ENCODE results near the gene SRGAP2C. TPM values are rescaled to one million over a fixed set of nuclear protein-coding genes. Genes with fewer than 3 reads are reported as not detected.
"Not testable (repeated sequence)": the region's sequence is repeated elsewhere in the genome, so short reads cannot be mapped to it uniquely, and the experiment has no call there.

Gene SRGAP2C
- total and polyA plus RNA-seq, 2 donors (not counting 3 experiments of a cell fraction or from before 2014, with no cell fraction given): 5.6 to 56.4 TPM

GRCh38 chr1:121214544-121215156 is 29.9 kb downstream of the SRGAP2C start:
- CTCF ChIA-PET; H3K9ac ChIP-seq (replicated peaks; ENCODE audit: extremely low read depth, insufficient read depth, low read length); BruUV-seq (replicated peaks); H3K27ac ChIP-seq (ENCODE audit: insufficient read depth, low read depth, low read length); H4K20me1 ChIP-seq (replicated peaks; ENCODE audit: control insufficient read depth, extremely low read depth, insufficient read depth, low read length); H2AFZ ChIP-seq (ENCODE audit: low read depth, low read length); H3K9me3 ChIP-seq (replicated peaks; ENCODE audit: control insufficient read depth, insufficient read depth, low read length); POLR2A ChIA-PET; dilution Hi-C loops (cut with MboI; ENCODE audit: extremely low pct_ligation_motif_present, low sequenced_read_pairs); DNase-seq (ENCODE audit: low read depth, low spot score); H3K27me3 ChIP-seq (ENCODE audit: control insufficient read depth in 2 of 2, insufficient read depth in 2 of 2, low read length in 2 of 2); H3K4me1 ChIP-seq (ENCODE audit: control insufficient read depth, extremely low read depth, insufficient read depth, low read length); FAIRE-seq; H3K36me3 ChIP-seq (ENCODE audit: control insufficient read depth in 2 of 2, extremely low read depth in 1 of 2, insufficient read depth in 2 of 2, low read length in 2 of 2); H3K4me3 ChIP-seq (replicated peaks in 1 of 3; ENCODE audit: insufficient read depth in 1 of 3, low read depth in 1 of 3, low read length in 3 of 3); H3K9me1 ChIP-seq (replicated peaks; ENCODE audit: control insufficient read depth, extremely low read depth, insufficient read depth, low read length); intact Hi-C loops (cut with micrococcal nuclease); H3K79me2 ChIP-seq (ENCODE audit: control insufficient read depth, insufficient read depth, low read length); H3K4me2 ChIP-seq (ENCODE audit: insufficient read depth, low read length): not testable (repeated sequence)

- BruUV-seq (replicated peaks); CTCF ChIA-PET; H3K4me3 ChIP-seq (replicated peaks in 1 of 3; ENCODE audit: insufficient read depth in 1 of 3, low read depth in 1 of 3, low read length in 3 of 3); H2AFZ ChIP-seq (ENCODE audit: low read depth, low read length); H3K9ac ChIP-seq (replicated peaks; ENCODE audit: extremely low read depth, insufficient read depth, low read length); DNase-seq (ENCODE audit: low read depth, low spot score); H4K20me1 ChIP-seq (replicated peaks; ENCODE audit: control insufficient read depth, extremely low read depth, insufficient read depth, low read length); dilution Hi-C loops (cut with MboI; ENCODE audit: extremely low pct_ligation_motif_present, low sequenced_read_pairs); FAIRE-seq; H3K27ac ChIP-seq (ENCODE audit: insufficient read depth, low read depth, low read length); H3K36me3 ChIP-seq (ENCODE audit: control insufficient read depth in 2 of 2, extremely low read depth in 1 of 2, insufficient read depth in 2 of 2, low read length in 2 of 2); H3K4me2 ChIP-seq (ENCODE audit: insufficient read depth, low read length); H3K27me3 ChIP-seq (ENCODE audit: control insufficient read depth in 2 of 2, insufficient read depth in 2 of 2, low read length in 2 of 2); H3K9me1 ChIP-seq (replicated peaks; ENCODE audit: control insufficient read depth, extremely low read depth, insufficient read depth, low read length); POLR2A ChIA-PET; H3K9me3 ChIP-seq (replicated peaks; ENCODE audit: control insufficient read depth, insufficient read depth, low read length); H3K4me1 ChIP-seq (ENCODE audit: control insufficient read depth, extremely low read depth, insufficient read depth, low read length); intact Hi-C loops (cut with micrococcal nuclease); H3K79me2 ChIP-seq (ENCODE audit: control insufficient read depth, insufficient read depth, low read length): not testable (repeated sequence)
Observed at GRCh38 chr1:121215699-121216417, 31.1 kb downstream of the SRGAP2C start.

GRCh38 chr1:121216676-121217075 is 31.9 kb downstream of the SRGAP2C start:
- FAIRE-seq; H3K9me3 ChIP-seq (replicated peaks; ENCODE audit: control insufficient read depth, insufficient read depth, low read length); H3K27ac ChIP-seq (ENCODE audit: insufficient read depth, low read depth, low read length); H3K9ac ChIP-seq (replicated peaks; ENCODE audit: extremely low read depth, insufficient read depth, low read length); H3K27me3 ChIP-seq (ENCODE audit: control insufficient read depth in 2 of 2, insufficient read depth in 2 of 2, low read length in 2 of 2); POLR2A ChIA-PET; BruUV-seq (replicated peaks); H3K9me1 ChIP-seq (replicated peaks; ENCODE audit: control insufficient read depth, extremely low read depth, insufficient read depth, low read length); DNase-seq (ENCODE audit: low read depth, low spot score); intact Hi-C loops (cut with micrococcal nuclease); H3K79me2 ChIP-seq (ENCODE audit: control insufficient read depth, insufficient read depth, low read length); H3K4me3 ChIP-seq (replicated peaks in 1 of 3; ENCODE audit: insufficient read depth in 1 of 3, low read depth in 1 of 3, low read length in 3 of 3); H3K4me2 ChIP-seq (ENCODE audit: insufficient read depth, low read length); CTCF ChIA-PET; dilution Hi-C loops (cut with MboI; ENCODE audit: extremely low pct_ligation_motif_present, low sequenced_read_pairs); H2AFZ ChIP-seq (ENCODE audit: low read depth, low read length); H4K20me1 ChIP-seq (replicated peaks; ENCODE audit: control insufficient read depth, extremely low read depth, insufficient read depth, low read length); H3K4me1 ChIP-seq (ENCODE audit: control insufficient read depth, extremely low read depth, insufficient read depth, low read length); H3K36me3 ChIP-seq (ENCODE audit: control insufficient read depth in 2 of 2, extremely low read depth in 1 of 2, insufficient read depth in 2 of 2, low read length in 2 of 2): not testable (repeated sequence)

GRCh38 chr1:121221770-121222169 is 37.0 kb downstream of the SRGAP2C start:
- H3K79me2 ChIP-seq (ENCODE audit: control insufficient read depth, insufficient read depth, low read length); CTCF ChIA-PET; H3K4me2 ChIP-seq (ENCODE audit: insufficient read depth, low read length); H3K4me3 ChIP-seq (replicated peaks in 1 of 3; ENCODE audit: insufficient read depth in 1 of 3, low read depth in 1 of 3, low read length in 3 of 3); H2AFZ ChIP-seq (ENCODE audit: low read depth, low read length); H3K27me3 ChIP-seq (ENCODE audit: control insufficient read depth in 2 of 2, insufficient read depth in 2 of 2, low read length in 2 of 2); H3K36me3 ChIP-seq (ENCODE audit: control insufficient read depth in 2 of 2, extremely low read depth in 1 of 2, insufficient read depth in 2 of 2, low read length in 2 of 2); H3K4me1 ChIP-seq (ENCODE audit: control insufficient read depth, extremely low read depth, insufficient read depth, low read length); H3K9me3 ChIP-seq (replicated peaks; ENCODE audit: control insufficient read depth, insufficient read depth, low read length); DNase-seq (ENCODE audit: low read depth, low spot score); H3K27ac ChIP-seq (ENCODE audit: insufficient read depth, low read depth, low read length); H3K9me1 ChIP-seq (replicated peaks; ENCODE audit: control insufficient read depth, extremely low read depth, insufficient read depth, low read length); dilution Hi-C loops (cut with MboI; ENCODE audit: extremely low pct_ligation_motif_present, low sequenced_read_pairs); FAIRE-seq; H4K20me1 ChIP-seq (replicated peaks; ENCODE audit: control insufficient read depth, extremely low read depth, insufficient read depth, low read length); POLR2A ChIA-PET; BruUV-seq (replicated peaks); H3K9ac ChIP-seq (replicated peaks; ENCODE audit: extremely low read depth, insufficient read depth, low read length); intact Hi-C loops (cut with micrococcal nuclease): not testable (repeated sequence)
